SK-N-SH treated with all-trans-retinoic acid at 6 μM for 48 hours (cell line): ENCODE measurements around the gene MFNG.

Experiments used
- BACH2 ChIP-seq: fragments of 250-450 bp; sonication (Bioruptor Pico); IDR thresholded peaks from 2 replicates; pipeline ENCODE4 v1.9.0; 2021; ENCODE audit warnings: mild to moderate bottlenecking, borderline replicate concordance
- CREB5 ChIP-seq: fragments of 250-450 bp; sonication (Bioruptor Pico); IDR thresholded peaks from 2 replicates; pipeline ENCODE4 v1.5.1; 2020; ENCODE audit warnings: low read depth, mild to moderate bottlenecking, moderate library complexity
- ESRRG ChIP-seq: fragments of 250-450 bp; sonication (Bioruptor Pico); IDR thresholded peaks from 2 replicates; pipeline ENCODE4 v1.6.1; 2021; ENCODE audit warnings: mild to moderate bottlenecking
- GLIS3 ChIP-seq: fragments of 250-450 bp; sonication (Bioruptor Pico); IDR thresholded peaks from 2 replicates; pipeline ENCODE4 v1.5.0; 2020; ENCODE audit warnings: mild to moderate bottlenecking, moderate library complexity
- PATZ1 ChIP-seq: fragments of 250-450 bp; sonication (Bioruptor Pico); IDR thresholded peaks from 2 replicates; pipeline ENCODE4 v1.8.0; 2020; ENCODE audit warnings: mild to moderate bottlenecking, moderate library complexity, borderline replicate concordance
- PPARA ChIP-seq: fragments of 250-450 bp; sonication (Bioruptor Pico); IDR thresholded peaks from 2 replicates; pipeline ENCODE4 v1.5.0; 2020; ENCODE audit warnings: mild to moderate bottlenecking, borderline replicate concordance
- ZFP30 ChIP-seq: fragments of 450-650 bp; formaldehyde crosslinking; IDR thresholded peaks from 2 replicates; pipeline ENCODE4 v1.5.0; 2022; ENCODE audit warnings: mild to moderate bottlenecking, moderate library complexity
- ZNF565 ChIP-seq: fragments of 450-650 bp; formaldehyde crosslinking; conservative IDR thresholded peaks from 2 replicates; pipeline ENCODE4 v1.5.0; 2020; ENCODE audit warnings: low read depth, mild to moderate bottlenecking, moderate library complexity

GRCh38 chr22:37493979-37494378, 7.8 kb upstream of the MFNG start:
- TF ChIP-seq PPARA (CRISPR knock-in tag) (no peak), ESRRG (CRISPR knock-in tag) (no peak), GLIS3 (CRISPR knock-in tag) (no peak), ZFP30 (CRISPR knock-in tag) (no peak), BACH2 (CRISPR knock-in tag) (no peak), PATZ1 (no peak), CREB5 (CRISPR knock-in tag) (no peak), ZNF565 (CRISPR knock-in tag) (no peak)
